ENCODE results near the gene TSSK3. TPM values are rescaled to one million over a fixed set of nuclear protein-coding genes. Genes with fewer than 3 reads are reported as not detected.
A peak's percentile ranks its signal among the peaks of the same experiment; 100 is the strongest.

TSSK3 gene
- total and polyA plus RNA-seq, 9 of the 15 experiments (the other 6 are each of a cell fraction or from before 2014, with no cell fraction given) = 0.27 to 2.8 (median 1.9) TPM

GRCh38 chr1:32364836-32365235, 2.5 kb downstream of the TSSK3 start:
- no peak for ATAC-seq
- DNase-seq (ENCODE audit: extremely low read depth in 1 of 4, low spot score in 3 of 4) = peak in 1 of 4 experiments; percentile 10
- H3K9me3 ChIP-seq (replicated peaks; ENCODE audit: control insufficient read depth, insufficient read depth, low read depth, low read length) = no peaks in the 10 kb centered on the region
- H3K9ac ChIP-seq (ENCODE audit: insufficient read depth in 1 of 2, low read depth in 2 of 2, low read length in 2 of 2) = no peak overlapping the region
- POLR2A ChIA-PET = interaction anchor here (0.7 to 4.3 kb wide), 7 partner anchors 8 to 57 kb away, joined by 3 to 36 read pairs (median 4); no protein-coding TSS in a partner anchor
- BruUV-seq (replicated peaks) = TSS peak; percentile 18
- no peak overlapping the region for H3K4me3 ChIP-seq
- intact Hi-C loops (cut with micrococcal nuclease) = no loop called here
- TF ChIP-seq POLR2AphosphoS2 (IDR thresholded peaks at IDR 0.05; ENCODE audit: low read length) = 0 out of 2 replicates have a peak, but pooled peaks have one; percentile 15
- TF ChIP-seq PML (IDR thresholded peaks at IDR 0.05; ENCODE audit: low read length) = 0 out of 2 replicates have a peak, but pooled peaks have one; percentile 11
- no peak for TF ChIP-seq RNF2 (IDR thresholded peaks at IDR 0.05)
- no peaks in the 10 kb centered on the region for H3K27me3 ChIP-seq (ENCODE audit: control insufficient read depth in 2 of 2, insufficient read depth in 2 of 2, low read length in 2 of 2)
- H3K27ac ChIP-seq (ENCODE audit: extremely low read depth, low read depth, low read length) = no peak overlapping the region
- WGBS (ENCODE audit: insufficient coverage, low coverage, missing lambda C conversion rate) = 87% methylated on average over 5 of the region's 5 CpGs
- no peaks in the 10 kb centered on the region for H3K79me2 ChIP-seq (ENCODE audit: control insufficient read depth, insufficient read depth, low read length)
- peaks cover 0 to 4% of the 10 kb centered on the region in 2 experiments; a peak in 1 of 5 replicates for H3K4me1 ChIP-seq (replicated peaks in 1 of 2; ENCODE audit: control insufficient read depth in 2 of 2, insufficient read depth in 2 of 2, low read length in 2 of 2)
- in situ Hi-C loops (cut with MboI) = no loop called here
- no peak overlapping the region for H3K4me2 ChIP-seq (ENCODE audit: insufficient read depth, low read length)
- peaks cover 81% of the 10 kb centered on the region for H3K36me3 ChIP-seq (ENCODE audit: control insufficient read depth, insufficient read depth, low read length)
- no peak for FAIRE-seq
- CTCF ChIA-PET (ENCODE audit: low intra/inter-chr PET ratio) = no interaction called here
- no peak overlapping the region for H2AFZ ChIP-seq (ENCODE audit: low read depth, low read length)
- H3K9me1 ChIP-seq (ENCODE audit: control insufficient read depth, insufficient read depth, low read length) = no peaks in the 10 kb centered on the region
- H4K20me1 ChIP-seq (replicated peaks; ENCODE audit: control insufficient read depth, insufficient read depth, low read length) = no peaks in the 10 kb centered on the region

GRCh38 chr1:32365445-32365844, 3.1 kb downstream of the TSSK3 start:
- ATAC-seq = no peak
- Histone ChIP-seq H3K27me3 (ENCODE audit: control insufficient read depth in 2 of 2, insufficient read depth in 2 of 2, low read length in 2 of 2) (no peaks in the 10 kb centered on the region), H3K36me3 (ENCODE audit: control insufficient read depth, insufficient read depth, low read length) (peaks cover 84% of the 10 kb centered on the region), H2AFZ (ENCODE audit: low read depth, low read length) (no peak overlapping the region), H3K4me3 (no peak overlapping the region), H3K27ac (ENCODE audit: extremely low read depth, low read depth, low read length) (no peak overlapping the region), H3K9me1 (ENCODE audit: control insufficient read depth, insufficient read depth, low read length) (no peaks in the 10 kb centered on the region), H3K4me1 (replicated peaks in 1 of 2; ENCODE audit: control insufficient read depth in 2 of 2, insufficient read depth in 2 of 2, low read length in 2 of 2) (peaks cover 0 to 4% of the 10 kb centered on the region in 2 experiments; a peak in 1 of 5 replicates), H3K9me3 (replicated peaks; ENCODE audit: control insufficient read depth, insufficient read depth, low read depth, low read length) (no peaks in the 10 kb centered on the region), H3K4me2 (ENCODE audit: insufficient read depth, low read length) (no peak overlapping the region), H3K79me2 (ENCODE audit: control insufficient read depth, insufficient read depth, low read length) (no peaks in the 10 kb centered on the region), H3K9ac (ENCODE audit: insufficient read depth in 1 of 2, low read depth in 2 of 2, low read length in 2 of 2) (peak overlapping the region in 1 of 2 experiments; percentile 13; a peak in 1 of 4 replicates), H4K20me1 (replicated peaks; ENCODE audit: control insufficient read depth, insufficient read depth, low read length) (no peaks in the 10 kb centered on the region)
- ChIA-PET POLR2A (interaction anchor here (0.7 to 4.3 kb wide), 6 partner anchors 8 to 29 kb away, joined by 3 to 36 read pairs (median 6); partner anchors contain the start of gene BSDC1), CTCF (ENCODE audit: low intra/inter-chr PET ratio) (no interaction called here)
- no peak for DNase-seq (ENCODE audit: extremely low read depth in 1 of 4, low spot score in 3 of 4)
- in situ Hi-C loops (cut with MboI) (no loop called here), intact Hi-C loops (cut with micrococcal nuclease) (no loop called here)
- WGBS (ENCODE audit: insufficient coverage, low coverage, missing lambda C conversion rate) = 83% methylated on average over 6 of the region's 6 CpGs
- no peak for FAIRE-seq
- BruUV-seq (replicated peaks) = no TSS peak
- TF ChIP-seq ZSCAN29 (IDR thresholded peaks at IDR 0.05) (no peak), ZNF165 (CRISPR knock-in tag; IDR thresholded peaks at IDR 0.05; ENCODE audit: borderline replicate concordance) (no peak), RNF219 (CRISPR knock-in tag; IDR thresholded peaks at IDR 0.05) (no peak), DDX20 (tag; IDR thresholded peaks at IDR 0.05; ENCODE audit: low read depth) (no peak), ZNF639 (CRISPR knock-in tag; conservative IDR thresholded peaks at IDR 0.05 in 1 of 2, IDR thresholded peaks at IDR 0.05 in 1 of 2) (no peak), SAFB (IDR thresholded peaks at IDR 0.05; ENCODE audit: borderline replicate concordance, low read depth, low read length) (no peak), SMAD2 (IDR thresholded peaks at IDR 0.05; ENCODE audit: low read depth, low read length) (no peak), RB1 (IDR thresholded peaks at IDR 0.05; ENCODE audit: low read depth) (no peak), POLR2B (IDR thresholded peaks at IDR 0.05; ENCODE audit: low read depth, partially characterized antibody) (peak; percentile 16)
